ENCODE results near the gene DACH2.
"Not testable (repeated sequence)": the region's sequence is repeated elsewhere in the genome, so short reads cannot be mapped to it uniquely, and the experiment has no call there.

DACH2 gene

DNA sequence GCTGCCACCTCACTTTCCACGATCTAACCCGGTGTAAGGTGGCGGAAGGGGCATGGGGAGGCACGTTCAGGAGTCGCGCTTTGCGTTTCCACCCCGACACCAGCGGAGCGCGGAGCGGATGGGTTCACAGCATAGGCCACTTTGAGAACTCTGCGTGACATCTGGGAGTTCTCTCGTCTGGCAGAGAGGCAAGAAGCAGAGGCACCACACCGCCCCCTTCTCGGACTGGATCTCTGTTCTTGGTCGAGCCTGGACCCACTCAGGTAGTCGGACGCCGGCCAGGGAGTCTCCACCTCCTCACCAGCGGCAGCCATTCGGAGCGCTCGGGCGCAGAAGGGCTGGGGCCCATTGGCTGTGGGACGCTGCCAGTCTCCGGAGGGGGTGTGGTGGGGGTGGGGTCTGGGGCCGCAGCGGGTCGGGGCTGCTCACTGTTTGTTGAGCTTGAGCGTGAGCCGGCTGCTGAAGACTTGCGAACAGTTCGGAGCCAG is at the start of gene DACH2:
TSS of gene DACH2 (plus strand) at position 428 of the 488 bp plus-strand sequence.
- DNase-seq (ENCODE audit: low read depth, low spot score): peak; percentile 45

DNA sequence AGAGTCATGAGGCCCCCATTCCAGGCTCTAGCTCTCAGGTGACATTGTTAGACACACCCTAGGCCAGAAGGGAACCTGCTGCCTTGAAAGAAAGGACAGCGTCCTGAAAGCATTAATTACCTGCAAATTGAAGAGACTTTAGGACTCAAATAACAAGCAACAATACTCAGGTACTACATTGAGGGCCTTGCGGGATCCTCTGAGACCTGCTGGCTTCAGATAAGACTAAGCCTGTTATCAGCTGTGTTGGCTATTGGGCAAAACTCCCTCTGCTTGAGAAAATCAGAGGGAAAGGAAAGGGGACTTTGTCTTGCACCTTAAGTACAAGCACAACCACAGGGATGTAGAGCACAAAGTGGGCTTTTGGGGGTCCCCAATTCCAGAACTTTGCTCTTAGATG is 45.9 kb upstream of the DACH2 start:
- no peak for DNase-seq (ENCODE audit: low read depth, low spot score)

DNA sequence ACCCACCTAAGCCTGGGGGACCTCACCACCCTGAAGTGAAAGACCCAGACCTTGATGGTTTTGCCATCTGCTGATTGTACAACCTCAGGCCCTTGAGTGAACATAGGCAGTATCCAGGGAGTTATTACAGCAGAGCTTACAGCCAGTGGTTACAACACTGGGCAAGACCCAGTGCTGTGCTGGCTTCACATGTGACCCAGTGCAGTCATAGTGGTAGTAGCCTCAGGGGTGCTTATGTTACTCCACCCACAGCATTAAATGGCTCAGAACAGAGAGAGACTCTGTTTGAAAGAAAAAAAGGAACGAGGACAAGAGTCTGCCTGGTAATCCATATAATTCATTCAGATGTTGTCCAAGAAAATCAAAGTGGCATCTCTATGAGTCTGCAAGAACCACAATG is 45.2 kb upstream of the DACH2 start:
- DNase-seq (ENCODE audit: low read depth, low spot score): no peak

DNA sequence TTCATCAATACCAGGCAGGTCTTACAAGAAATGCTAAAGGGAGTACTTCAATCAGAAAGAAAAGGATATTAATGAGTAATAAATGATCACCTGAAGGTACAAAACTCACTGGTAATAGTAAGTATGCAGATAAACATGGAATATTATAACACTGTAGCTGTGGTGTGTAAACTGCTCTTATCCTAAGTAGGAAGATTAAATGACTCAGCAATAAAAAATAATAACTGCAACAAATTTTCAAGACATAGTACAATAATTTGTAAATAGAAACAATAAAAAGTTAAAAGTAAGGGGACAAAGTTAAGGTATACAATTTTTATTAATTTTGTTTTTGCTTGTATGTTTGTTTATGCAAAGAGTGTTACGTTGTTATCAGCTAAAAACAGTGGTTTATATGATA is 43.7 kb upstream of the DACH2 start:
- DNase-seq (ENCODE audit: low read depth, low spot score): no peak

DNA sequence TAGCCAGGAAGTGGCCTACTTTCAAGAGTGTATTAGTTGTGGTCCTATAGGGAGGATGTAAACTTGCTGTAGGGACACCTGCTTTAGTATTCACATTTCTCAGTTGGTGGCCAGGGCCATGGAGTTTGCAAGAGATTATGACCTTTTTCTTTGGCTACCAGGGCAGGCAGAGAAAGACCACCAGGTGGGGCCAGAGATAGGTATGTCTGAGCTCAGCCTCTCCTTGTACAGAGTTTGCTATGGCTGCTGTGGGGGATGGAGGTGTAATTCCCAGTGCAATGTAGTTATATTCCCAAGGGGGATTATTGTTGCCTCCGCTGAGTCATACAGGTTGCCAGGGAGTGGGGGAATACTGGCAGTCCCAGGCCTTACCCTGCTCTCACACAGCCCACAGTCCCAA is 26.3 kb upstream of the DACH2 start:
- no peak for DNase-seq (ENCODE audit: low read depth, low spot score)

DNA sequence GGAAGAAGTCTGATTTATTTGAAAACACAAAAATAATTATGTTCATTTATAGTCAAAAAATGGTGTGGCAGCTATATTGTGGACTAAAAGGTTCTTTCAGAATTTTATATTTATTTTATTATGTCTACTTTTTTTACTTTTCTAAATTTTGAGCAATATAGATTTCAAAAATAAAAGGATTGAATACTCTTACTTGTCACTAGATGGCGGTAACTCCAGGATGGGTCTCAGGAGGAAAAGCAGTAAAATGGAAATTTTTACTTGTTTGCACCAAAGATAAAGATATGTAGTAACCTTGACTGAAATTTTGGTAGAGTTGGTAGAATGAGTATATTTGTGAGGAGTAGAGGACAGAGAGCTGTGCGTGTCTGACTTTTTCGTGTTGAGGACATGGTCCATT is 14.5 kb upstream of the DACH2 start:
- DNase-seq (ENCODE audit: low read depth, low spot score): no peak

DNA sequence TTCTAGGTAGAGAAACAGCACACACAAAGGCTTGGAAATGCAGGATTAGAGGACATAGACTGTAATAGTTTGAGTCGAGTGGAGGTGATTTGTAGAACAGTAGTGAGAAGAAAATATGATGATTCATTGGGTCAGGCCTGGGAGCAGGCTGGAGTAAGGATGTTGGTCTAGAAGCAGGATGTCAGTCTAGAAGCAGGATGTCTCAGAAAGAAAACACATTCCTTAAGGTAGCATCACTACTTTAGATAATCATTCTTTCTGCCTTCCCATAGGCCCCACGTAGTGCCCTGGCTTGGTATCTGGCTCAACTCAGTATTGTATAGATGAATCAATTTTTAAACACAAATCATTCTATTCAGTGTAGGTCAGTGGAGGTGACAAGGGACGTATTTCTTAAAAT is 11.2 kb upstream of the DACH2 start:
- DNase-seq (ENCODE audit: low read depth, low spot score): no peak

DNA sequence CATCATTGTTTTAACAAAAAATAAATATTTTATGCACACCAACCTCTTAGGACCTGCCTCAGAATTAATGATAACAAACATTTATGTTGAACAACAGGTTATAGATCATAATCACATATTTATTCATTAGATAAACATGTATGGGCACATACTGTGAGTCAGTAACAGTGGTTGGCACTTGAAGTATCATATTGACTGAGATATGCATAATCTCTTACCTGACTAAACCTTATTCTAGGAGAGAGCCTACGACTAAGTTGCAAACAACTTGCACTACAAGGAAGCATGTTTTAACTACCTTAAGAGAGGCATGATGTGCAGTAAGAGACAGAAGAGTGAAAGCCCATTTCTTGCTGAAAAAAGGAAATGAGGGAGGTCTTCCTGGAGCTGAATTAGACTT is 6.5 kb upstream of the DACH2 start:
- DNase-seq (ENCODE audit: low read depth, low spot score): no peak

DNA sequence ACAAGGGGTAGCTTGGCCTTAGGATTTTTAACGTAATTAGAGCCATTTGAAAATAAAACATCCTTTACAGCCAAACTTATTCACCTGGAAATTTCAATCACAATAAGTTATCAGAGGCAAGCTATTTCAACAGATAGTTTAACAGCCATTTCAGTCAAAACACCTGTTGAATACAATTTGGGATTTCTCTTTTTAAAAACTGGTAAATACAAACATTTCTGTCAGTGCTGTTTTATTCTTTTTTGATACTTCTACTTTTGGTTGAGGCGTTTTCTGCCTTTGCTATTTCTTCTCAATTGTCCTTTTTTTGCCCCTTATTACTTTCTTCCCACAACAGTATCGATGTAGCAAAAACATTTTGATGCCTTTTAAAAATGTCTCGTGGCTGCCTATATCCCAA is 2.1 kb upstream of the DACH2 start:
- DNase-seq (ENCODE audit: low read depth, low spot score): no peak

DNA sequence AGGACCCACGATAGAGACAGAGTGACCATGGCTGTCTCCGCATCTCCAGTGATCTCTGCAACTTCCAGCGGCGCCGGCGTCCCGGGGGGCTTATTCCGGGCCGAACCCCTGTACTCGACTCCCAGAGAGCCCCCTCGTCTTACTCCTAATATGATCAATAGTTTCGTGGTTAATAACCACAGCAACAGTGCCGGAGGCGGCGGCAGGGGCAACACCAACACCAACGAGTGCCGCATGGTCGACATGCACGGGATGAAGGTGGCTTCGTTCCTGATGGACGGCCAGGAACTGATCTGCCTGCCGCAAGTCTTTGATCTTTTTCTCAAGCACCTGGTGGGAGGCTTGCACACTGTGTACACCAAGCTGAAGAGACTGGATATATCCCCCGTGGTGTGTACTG is 343 bp downstream of the DACH2 start:
- no peak for DNase-seq (ENCODE audit: low read depth, low spot score)

DNA sequence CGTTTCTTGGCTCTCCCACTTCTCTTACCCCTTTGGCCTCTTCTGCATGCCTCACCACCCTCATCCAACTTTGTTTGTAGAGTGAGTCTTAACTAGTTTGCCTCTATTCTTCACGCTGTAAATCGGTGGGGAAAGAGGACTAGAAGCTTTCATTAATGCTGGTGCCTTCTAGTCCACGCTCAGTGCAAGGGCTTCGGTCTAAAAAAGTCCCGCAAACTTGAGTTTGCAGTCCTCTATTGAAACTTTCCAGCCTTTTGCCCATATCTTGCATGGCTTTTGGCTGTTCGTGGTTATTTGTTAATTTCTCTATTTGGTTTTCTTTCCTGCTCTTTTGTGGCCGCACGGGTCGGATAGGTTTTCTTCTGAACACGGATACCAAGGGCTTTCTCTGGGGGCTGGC is 868 bp downstream of the DACH2 start:
- DNase-seq (ENCODE audit: low read depth, low spot score): no peak

DNA sequence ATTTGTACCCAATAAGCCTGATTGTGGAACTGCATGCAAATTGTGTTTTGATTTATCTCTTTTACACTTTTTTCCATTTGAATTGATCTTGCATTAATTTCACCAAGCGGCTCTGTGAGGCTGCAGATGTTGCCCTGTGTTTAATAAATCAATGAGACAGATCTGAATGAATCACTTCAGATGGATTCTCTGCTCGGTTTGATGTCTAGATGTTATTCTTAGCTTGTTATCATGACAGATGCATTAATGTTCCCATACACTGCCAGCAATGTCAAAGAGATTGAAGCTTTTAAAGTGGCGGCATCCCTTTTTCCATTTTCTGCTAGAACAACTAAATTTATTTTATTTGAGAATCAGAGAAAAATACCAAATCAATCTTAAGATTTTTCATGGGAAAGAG is 6.3 kb downstream of the DACH2 start:
- no peak for DNase-seq (ENCODE audit: low read depth, low spot score)

DNA sequence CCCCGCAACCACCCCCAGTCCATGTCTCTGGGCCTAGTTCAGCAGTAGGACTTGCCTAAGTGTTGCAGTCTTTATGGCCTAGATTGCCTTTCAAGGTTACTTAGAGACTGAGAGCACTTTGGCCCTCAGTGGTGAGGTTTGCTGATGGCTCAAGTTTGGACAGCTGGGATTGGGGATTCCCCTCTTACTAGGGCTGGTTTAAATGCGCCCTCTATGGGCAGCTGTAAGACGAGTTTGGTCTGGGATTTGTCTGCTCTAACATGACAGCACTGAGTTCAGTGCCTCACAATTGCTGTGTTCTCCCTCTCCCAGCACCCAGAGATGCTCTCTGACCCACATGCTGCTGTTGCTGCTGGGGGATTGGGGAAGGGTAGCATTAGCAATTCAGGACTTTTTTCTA is 23.1 kb downstream of the DACH2 start:
- peak; percentile 23 for DNase-seq (ENCODE audit: low read depth, low spot score)

DNA sequence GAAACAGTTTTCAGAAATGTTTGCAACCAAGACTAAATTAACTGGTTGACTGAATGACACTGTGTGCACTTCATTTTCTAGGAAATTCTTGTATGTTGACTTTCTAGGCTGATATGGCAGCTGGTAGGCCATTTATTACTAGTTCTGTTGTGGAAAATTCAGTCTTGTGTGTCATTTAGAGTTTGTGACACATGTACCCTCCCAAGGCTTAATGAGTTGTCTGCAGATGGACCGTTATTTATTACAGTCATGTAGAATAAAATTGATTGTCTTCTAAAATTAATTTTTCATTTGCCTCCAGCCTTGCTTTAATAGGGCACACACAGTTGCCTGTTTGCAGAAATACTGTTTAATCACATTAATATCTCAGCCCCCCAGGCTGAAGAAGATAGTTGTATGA is 30.7 kb downstream of the DACH2 start:
- DNase-seq (ENCODE audit: low read depth, low spot score): no peak

DNA sequence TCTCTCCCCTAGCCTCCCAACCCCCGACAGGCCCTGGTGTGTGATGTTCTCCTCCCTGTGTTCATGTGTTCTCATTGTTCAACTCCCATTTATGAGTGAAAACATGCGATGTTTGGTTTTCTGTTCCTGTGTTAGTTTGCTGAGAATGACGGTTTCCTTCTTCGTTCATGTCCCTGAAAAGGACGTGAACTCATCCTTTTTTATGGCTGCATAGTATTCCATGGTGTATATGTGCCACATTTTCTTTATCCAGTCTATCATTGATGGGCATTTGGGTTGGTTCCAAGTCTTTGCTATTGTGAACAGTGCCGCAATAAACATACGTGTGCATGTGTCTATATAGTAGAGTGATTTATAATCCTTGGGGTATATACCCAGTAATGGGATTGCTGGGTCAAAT is 33.1 kb downstream of the DACH2 start:
- not testable (repeated sequence) for DNase-seq (ENCODE audit: low read depth, low spot score)

DNA sequence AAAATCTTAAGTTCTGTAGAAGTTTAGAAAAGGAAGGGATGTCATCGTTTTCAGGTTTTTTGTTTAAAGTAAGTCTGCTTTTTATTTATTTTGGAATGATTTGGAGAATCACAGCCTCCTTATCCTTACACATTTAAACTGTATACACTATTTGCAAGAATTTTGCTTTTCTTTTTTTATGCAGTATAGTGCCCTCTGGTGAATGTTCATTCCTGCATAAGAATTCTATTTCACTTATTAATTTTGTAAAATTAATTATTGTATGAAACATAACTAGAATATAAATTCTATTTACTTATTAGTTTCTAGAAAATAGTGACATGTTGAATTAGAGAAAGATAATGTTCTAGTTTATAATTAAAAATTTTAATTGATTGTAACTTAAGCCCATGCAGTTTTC is 44.6 kb downstream of the DACH2 start:
- no peak for DNase-seq (ENCODE audit: low read depth, low spot score)

DNA sequence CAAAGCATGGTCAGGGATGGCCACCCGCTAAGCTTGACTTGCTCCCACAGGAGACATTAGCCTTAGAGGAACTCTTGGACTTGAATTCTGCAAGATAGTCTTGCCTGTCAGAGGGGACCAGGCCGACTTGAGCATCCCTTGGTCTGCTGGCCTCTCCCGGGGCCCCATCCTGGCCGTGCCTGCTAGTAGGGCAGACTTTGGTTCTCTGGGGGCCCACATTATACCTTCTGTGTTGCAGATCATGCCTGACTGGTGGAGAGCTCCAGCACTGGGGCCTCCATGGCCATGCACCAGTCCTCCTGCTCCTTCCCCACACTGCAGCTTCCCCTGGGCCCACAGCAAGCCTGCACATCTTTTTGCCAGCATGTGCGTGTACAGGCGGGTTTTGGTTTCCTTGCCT is 46.5 kb downstream of the DACH2 start:
- DNase-seq (ENCODE audit: low read depth, low spot score): no peak

DNA sequence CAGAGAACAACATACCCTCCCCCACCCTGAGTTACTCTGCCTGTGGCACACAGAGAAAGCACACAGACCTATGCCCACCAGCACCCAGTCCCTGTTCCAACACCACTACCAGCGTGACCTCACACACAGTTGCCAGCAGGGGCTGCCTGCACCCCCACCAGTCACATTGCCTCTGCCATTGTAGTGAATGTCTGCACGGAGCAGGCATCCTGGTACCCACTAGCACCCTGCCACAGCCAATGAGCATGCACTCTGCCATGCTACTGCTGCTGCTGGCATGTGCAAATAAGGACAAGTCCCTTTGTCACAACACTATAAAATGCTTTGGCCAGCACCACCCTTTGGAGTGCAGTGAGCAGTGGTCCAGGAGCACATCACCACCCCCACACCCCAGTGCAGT is 47.1 kb downstream of the DACH2 start:
- no peak for DNase-seq (ENCODE audit: low read depth, low spot score)

DNA sequence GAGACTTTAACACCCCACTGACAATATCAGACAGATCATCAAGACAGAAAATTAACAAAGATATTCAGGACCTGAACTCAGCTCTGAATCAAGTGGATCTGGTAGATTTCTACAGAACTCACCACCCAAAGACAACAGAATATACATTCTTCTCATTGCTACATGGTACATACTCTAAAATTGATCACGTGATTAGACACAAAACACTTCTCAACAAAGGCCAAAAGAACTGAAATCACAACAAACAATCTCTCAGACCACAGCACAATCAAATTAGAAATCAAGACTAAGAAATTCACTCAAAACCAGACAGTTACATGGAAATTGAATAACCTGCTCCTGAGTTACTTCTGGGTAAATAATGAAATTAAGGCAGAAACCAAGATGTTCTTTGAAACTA is 49.6 kb downstream of the DACH2 start:
- DNase-seq (ENCODE audit: low read depth, low spot score): no peak

DNA sequence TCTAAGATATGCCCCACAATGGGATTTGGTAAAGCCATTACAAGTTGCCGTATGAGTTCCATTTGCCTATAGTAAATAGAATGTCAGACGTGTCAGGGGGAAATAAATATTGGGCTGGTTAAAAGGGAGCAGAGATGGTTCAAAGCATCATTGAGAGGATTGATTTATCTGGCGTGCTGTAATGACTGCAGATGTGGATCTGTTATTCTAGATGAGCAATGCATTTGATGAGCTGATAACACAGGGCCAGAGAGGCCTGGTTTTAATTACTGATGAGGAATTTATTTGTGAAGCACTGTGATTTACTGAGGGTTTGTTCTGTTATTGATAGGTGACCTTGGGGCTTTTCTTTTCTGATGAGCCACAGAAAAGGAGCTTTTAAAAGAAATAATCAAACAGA is 62.5 kb downstream of the DACH2 start:
- no peak for DNase-seq (ENCODE audit: low read depth, low spot score)

DNA sequence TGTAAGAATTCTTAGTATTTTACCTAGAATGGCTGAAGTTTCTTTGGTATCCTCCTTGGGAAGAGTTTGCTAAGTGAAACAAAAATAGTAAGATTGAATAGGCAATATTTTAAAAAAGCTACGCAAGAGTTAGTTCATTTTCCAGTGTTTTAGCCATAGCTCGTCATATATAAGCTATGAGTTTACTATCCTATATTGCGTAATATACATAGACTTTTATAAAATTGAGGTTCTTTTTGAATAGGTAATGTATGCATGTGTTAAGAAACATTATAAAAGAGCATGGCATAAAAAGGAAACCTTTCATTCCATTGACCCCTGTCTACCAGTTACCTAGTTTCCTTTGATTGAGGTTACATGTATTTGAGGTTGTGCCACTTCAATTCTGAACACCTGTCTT is 67.0 kb downstream of the DACH2 start:
- DNase-seq (ENCODE audit: low read depth, low spot score): no peak

DNA sequence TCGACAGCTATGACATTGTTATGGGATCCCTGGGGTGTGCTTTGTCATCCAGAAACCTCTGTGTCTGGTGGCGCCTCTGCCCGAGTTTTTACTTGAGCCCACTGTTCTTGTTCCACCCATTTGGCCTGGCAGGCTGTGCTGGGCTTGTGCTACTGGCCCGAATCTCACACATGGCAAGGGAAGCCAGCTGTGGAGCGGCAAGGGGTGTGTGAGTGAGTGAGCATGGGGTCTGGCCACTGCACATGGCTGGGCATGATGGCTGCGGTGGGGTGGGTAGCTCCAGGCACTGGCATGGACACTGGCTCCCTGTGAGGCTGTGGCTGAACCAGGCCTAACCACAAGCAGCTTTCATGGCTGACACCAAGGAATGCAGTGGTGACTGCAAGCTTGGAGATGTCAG is 89.2 kb downstream of the DACH2 start:
- no peak for DNase-seq (ENCODE audit: low read depth, low spot score)

DNA sequence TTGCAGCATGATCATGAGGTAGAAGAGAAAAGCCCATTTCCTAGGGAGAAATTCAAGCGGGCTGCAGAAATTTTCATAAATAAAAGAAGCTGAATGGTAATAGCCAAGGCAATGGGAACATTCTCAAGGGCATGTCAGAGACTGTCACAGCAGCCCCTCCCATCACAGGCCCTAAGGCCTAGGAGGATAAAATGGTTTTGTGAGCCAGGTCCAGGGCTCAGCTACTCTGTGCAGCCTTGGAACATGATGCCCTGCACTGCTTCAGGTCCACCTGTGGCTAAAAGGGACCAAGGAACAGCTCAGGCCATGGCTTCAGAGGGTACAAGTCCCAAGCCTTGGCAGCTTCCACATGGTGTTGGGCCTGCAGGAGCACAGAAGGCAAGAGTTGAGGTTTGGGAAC is 93.3 kb downstream of the DACH2 start:
- DNase-seq (ENCODE audit: low read depth, low spot score): no peak

DNA sequence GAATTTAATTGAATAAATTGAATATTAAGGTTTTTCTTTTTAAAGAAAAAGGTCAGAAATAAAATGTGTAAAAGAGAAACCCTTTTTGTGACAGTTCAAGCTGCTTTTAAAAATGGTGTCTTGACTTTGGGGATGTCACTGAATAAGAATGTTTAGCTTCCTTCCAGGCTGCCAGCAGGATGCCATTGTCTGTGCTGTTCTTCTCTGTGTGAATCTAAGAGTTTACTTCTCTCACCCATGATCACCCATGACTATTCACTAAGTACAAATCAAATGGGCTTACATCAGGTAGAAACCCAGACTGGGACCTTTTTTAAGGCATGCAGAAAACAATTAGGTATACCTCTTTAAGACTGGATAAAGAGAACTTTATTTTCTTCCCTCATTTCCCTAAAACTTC is 115.3 kb downstream of the DACH2 start:
- peak; percentile 30 for DNase-seq (ENCODE audit: low read depth, low spot score)

DNA sequence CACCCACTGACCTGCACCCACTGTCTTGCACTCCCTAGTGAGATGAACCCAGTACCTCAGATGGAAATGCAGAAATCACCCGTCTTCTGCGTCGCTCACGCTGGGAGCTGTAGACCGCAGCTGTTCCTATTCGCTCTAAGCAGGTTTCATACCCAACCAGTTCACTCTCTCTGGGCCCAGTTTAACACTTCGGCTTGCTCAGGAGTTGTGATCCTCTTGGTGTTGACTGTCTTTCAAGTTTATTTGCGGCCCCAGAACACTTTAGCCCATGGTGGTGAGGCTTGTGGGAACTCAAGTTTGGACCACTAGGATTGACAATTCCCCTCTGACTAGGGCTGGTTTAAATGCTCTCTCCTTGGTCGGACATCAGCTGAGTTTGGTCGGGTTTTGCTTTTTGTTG is 147.0 kb downstream of the DACH2 start:
- DNase-seq (ENCODE audit: low read depth, low spot score): no peak
